Neural progenitor cell (in vitro differentiated cells): ENCODE measurements around the gene AP5S1.
"Not testable (repeated sequence)": the region's sequence is repeated elsewhere in the genome, so short reads cannot be mapped to it uniquely, and the experiment has no call there.

Source experiments
- EZH2 ChIP-seq: fragments of 200-600 bp; sonication (generic); IDR thresholded peaks from 2 replicates; pipeline ENCODE4 v1.6.1; 2017; ENCODE audit warnings: antibody characterized with exemption, mild to moderate bottlenecking, moderate library complexity
- TF ChIP-seq, protein P1 (sequence below): fragments of 200-600 bp; sonication (generic); IDR thresholded peaks from 2 replicates; pipeline ENCODE4 v1.5.1; 2017; ENCODE audit warnings: antibody characterized with exemption, mild to moderate bottlenecking

DNA sequence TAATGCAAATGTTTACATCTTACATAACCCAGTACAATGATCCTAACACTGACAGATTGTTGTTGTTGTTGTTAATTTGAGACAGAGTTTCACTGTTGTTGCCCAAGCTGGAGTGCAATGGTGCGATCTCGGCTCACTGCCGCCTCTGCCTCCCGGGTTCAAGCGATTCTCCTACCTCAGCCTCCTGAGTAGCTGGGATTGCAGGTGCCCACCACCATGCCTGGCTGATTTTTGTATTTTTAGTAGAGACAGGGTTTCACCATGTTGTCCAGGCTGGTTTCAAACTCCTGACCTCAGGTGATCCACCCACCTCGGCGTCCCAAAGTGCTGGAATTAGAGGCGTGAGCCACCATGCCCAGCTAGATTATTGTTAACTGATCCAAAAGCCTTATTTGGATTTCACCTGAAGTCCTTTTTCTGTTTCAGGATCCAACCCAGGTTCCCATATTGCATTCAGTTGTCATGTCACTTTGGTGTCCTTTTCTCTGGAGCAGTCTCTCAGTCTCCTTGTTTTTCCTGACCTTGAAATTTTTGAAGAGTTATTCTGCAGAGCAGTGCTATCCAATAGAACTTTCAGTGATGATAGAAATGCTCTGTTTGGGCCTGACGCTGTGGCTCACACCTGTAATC lies 23.8 kb downstream of the AP5S1 start:
- TF ChIP-seq, protein P1, sequence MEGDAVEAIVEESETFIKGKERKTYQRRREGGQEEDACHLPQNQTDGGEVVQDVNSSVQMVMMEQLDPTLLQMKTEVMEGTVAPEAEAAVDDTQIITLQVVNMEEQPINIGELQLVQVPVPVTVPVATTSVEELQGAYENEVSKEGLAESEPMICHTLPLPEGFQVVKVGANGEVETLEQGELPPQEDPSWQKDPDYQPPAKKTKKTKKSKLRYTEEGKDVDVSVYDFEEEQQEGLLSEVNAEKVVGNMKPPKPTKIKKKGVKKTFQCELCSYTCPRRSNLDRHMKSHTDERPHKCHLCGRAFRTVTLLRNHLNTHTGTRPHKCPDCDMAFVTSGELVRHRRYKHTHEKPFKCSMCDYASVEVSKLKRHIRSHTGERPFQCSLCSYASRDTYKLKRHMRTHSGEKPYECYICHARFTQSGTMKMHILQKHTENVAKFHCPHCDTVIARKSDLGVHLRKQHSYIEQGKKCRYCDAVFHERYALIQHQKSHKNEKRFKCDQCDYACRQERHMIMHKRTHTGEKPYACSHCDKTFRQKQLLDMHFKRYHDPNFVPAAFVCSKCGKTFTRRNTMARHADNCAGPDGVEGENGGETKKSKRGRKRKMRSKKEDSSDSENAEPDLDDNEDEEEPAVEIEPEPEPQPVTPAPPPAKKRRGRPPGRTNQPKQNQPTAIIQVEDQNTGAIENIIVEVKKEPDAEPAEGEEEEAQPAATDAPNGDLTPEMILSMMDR: not testable (repeated sequence)
- not testable (repeated sequence) for TF ChIP-seq EZH2
